Endothelial cell of umbilical vein (primary cell): Measurements from ENCODE around the gene AGPS. TPM values are rescaled to one million over a fixed set of nuclear protein-coding genes. Genes with fewer than 3 reads are reported as not detected.

Experiments
- BruUV-seq: library from RNA; stranded (reverse); fragments of 400-500 nt; replicated peaks from 2 replicates; lab custom pipeline; 2021; lab: Mats Ljungman, UMichigan
- CTCF ChIA-PET: fragments of 300-600, 350-600 bp; sonication (Branson Sonifier 250); formaldehyde crosslinking; loops from one replicate; lab custom pipeline; 2021; ENCODE audit warnings: antibody characterized with exemption, inconsistent platforms; lab: Charles Lee
- POLR2A ChIA-PET: fragments of 300-600, 350-600 bp; sonication (Branson Sonifier 250); formaldehyde crosslinking; loops from one replicate; lab custom pipeline; 2021; ENCODE audit warnings: antibody characterized with exemption, inconsistent platforms; lab: Charles Lee
- DNase-seq: peaks from one replicate; pipeline ENCODE4 v3.0.0-alpha.2; 2011; ENCODE audit warnings: low read depth, low spot score
- FAIRE-seq: peaks from 2 replicates; lab custom pipeline; 2011; peaks lifted over from hg19 to GRCh38; lab: Jason Lieb, UNC
- H2AFZ ChIP-seq: 2 replicates; pipeline ENCODE4 v1.6.0; 2012; ENCODE audit warnings: low read depth, low read length, control low read depth, inconsistent platforms
- H3K27ac ChIP-seq: 2 replicates; pipeline ENCODE4 v1.5.1; 2011; ENCODE audit warnings: low read depth, mild to moderate bottlenecking, control low read depth, low read length, moderate library complexity; ENCODE audit not compliant: insufficient read depth
- H3K27me3 ChIP-seq, 2 experiments: 2 replicates each; pipeline versions ENCODE4 v1.6.0 to v1.6.1; 2011; ENCODE audit warnings: low read length in 2 of 2, mixed read lengths in 1 of 2; ENCODE audit not compliant: control insufficient read depth in 2 of 2, insufficient read depth in 2 of 2
- H3K36me3 ChIP-seq, 2 experiments: 2 replicates in 1 of 2; 3 replicates in 1 of 2; pipeline ENCODE4 v1.5.1; 2011; ENCODE audit warnings: low read length in 2 of 2, mild to moderate bottlenecking in 1 of 2, moderate library complexity in 1 of 2; ENCODE audit not compliant: control insufficient read depth in 2 of 2, insufficient read depth in 2 of 2; ENCODE audit errors: extremely low read depth in 1 of 2
- H3K4me1 ChIP-seq: 3 replicates; pipeline ENCODE4 v1.5.1; 2011; ENCODE audit warnings: mild to moderate bottlenecking, low read length; ENCODE audit not compliant: control insufficient read depth, insufficient read depth; ENCODE audit errors: extremely low read depth
- H3K4me2 ChIP-seq: 2 replicates; pipeline ENCODE4 v1.6.1; 2011; ENCODE audit warnings: low read length, control low read depth, mixed read lengths; ENCODE audit not compliant: insufficient read depth
- H3K4me3 ChIP-seq, 3 experiments: fragments of 200-600 bp in 1 of 3; sonication (generic), shearing (Covaris generic) in 1 of 3; replicated peaks in 1 of 3; 2 replicates each; pipeline ENCODE4 v1.5.1; 2011 to 2016; ENCODE audit warnings: control low read depth in 3 of 3, low read length in 3 of 3, mild to moderate bottlenecking in 2 of 3, inconsistent platforms in 1 of 3, low read depth in 1 of 3, moderate library complexity in 1 of 3; ENCODE audit not compliant: insufficient read depth in 1 of 3
- H3K79me2 ChIP-seq: 2 replicates; pipeline ENCODE4 v1.6.0; 2012; ENCODE audit warnings: low read length, inconsistent platforms; ENCODE audit not compliant: control insufficient read depth, insufficient read depth
- H3K9ac ChIP-seq: replicated peaks from 2 replicates; pipeline ENCODE3; 2011; ENCODE audit warnings: low read length, control low read depth; ENCODE audit not compliant: insufficient read depth; ENCODE audit errors: extremely low read depth
- H3K9me1 ChIP-seq: replicated peaks from 3 replicates; pipeline ENCODE4 v1.6.0; 2011; ENCODE audit warnings: mild to moderate bottlenecking, low read length; ENCODE audit not compliant: control insufficient read depth, insufficient read depth; ENCODE audit errors: extremely low read depth
- H3K9me3 ChIP-seq: replicated peaks from 2 replicates; pipeline ENCODE4 v1.5.1; 2012; ENCODE audit warnings: low read length, inconsistent platforms; ENCODE audit not compliant: control insufficient read depth, insufficient read depth
- H4K20me1 ChIP-seq: replicated peaks from 2 replicates; pipeline ENCODE3; 2011; ENCODE audit warnings: mild to moderate bottlenecking, low read length; ENCODE audit not compliant: control insufficient read depth, insufficient read depth; ENCODE audit errors: extremely low read depth
- CTCF ChIP-seq, 2 donors: IDR thresholded peaks; 1 replicate in 1 of 2; 2 replicates in 1 of 2; pipeline ENCODE4 v1.5.1; 2011; ENCODE audit warnings: low read length in 2 of 2, mild to moderate bottlenecking in 2 of 2, moderate library complexity in 2 of 2, control low read depth in 1 of 2, inconsistent platforms in 1 of 2, low read depth in 1 of 2; ENCODE audit not compliant: insufficient read depth in 1 of 2; ENCODE audit errors: extremely low read depth in 1 of 2
- EZH2 ChIP-seq: IDR thresholded peaks from 2 replicates; pipeline ENCODE4 v1.6.1; 2012; ENCODE audit warnings: borderline replicate concordance, low read depth, mild to moderate bottlenecking, moderate library complexity, low read length, inconsistent platforms; ENCODE audit not compliant: severe bottlenecking
- FOS ChIP-seq: IDR thresholded peaks from 2 replicates; pipeline ENCODE4 v1.6.1; 2011; ENCODE audit warnings: mild to moderate bottlenecking, low read length, moderate library complexity, borderline replicate concordance; ENCODE audit not compliant: insufficient read depth
- GATA2 ChIP-seq: IDR thresholded peaks from 2 replicates; pipeline ENCODE4 v1.7.0; 2011; ENCODE audit warnings: low read depth, mild to moderate bottlenecking, moderate library complexity, mixed read lengths, low read length; ENCODE audit not compliant: insufficient read length, insufficient read depth
- JUN ChIP-seq: IDR thresholded peaks from 2 replicates; pipeline ENCODE4 v1.6.1; 2011; ENCODE audit warnings: borderline replicate concordance, low read depth; ENCODE audit not compliant: insufficient read length, insufficient read depth
- MAX ChIP-seq: IDR thresholded peaks from 2 replicates; pipeline ENCODE4 v1.6.1; 2011; ENCODE audit not compliant: insufficient read depth, insufficient read length
- MYC ChIP-seq: IDR thresholded peaks from one replicate; pipeline ENCODE4 v1.6.1; 2011; ENCODE audit warnings: mild to moderate bottlenecking, low read depth, low read length
- POLR2A ChIP-seq: IDR thresholded peaks from 2 replicates; pipeline ENCODE4 v1.6.1; 2012; ENCODE audit warnings: low read depth, mild to moderate bottlenecking, control low read depth, low read length
- POLR2AphosphoS5 ChIP-seq: IDR thresholded peaks from 2 replicates; pipeline ENCODE4 v1.6.1; 2012; ENCODE audit warnings: low read depth, mild to moderate bottlenecking, control low read depth, low read length, moderate library complexity; ENCODE audit not compliant: insufficient read depth
- dilution Hi-C: fragments of 300-500 bp; cut with MboI; formaldehyde crosslinking; loops from one replicate; pipeline ENCODE4 v1.15.0; 2019; ENCODE audit warnings: low sequenced_read_pairs; ENCODE audit not compliant: extremely low pct_ligation_motif_present
- intact Hi-C: fragments of 100-400 bp; cut with micrococcal nuclease; formaldehyde crosslinking; loops from one replicate; pipeline ENCODE4 v1.10.0; 2022
- polyA plus RNA-seq, 4 experiments: library from polyadenylated mRNA; depleted of rRNA in 3 of 4; stranded (reverse) in 3 of 4; unstranded in 1 of 4; fragments of >200 nt; gene quantifications; 2 replicates each; pipeline versions ENCODE4 v1.2.1 to v1.2.3, GENCODE V29; 2011 to 2012; ENCODE audit warnings: missing spikeins in 1 of 4
- total RNA-seq: library from RNA; stranded (reverse); gene quantifications from 2 replicates; pipeline ENCODE4 v1.2.3, GENCODE V29; 2021

AGPS gene
- total and polyA plus RNA-seq, 2 donors (not counting 3 experiments of a cell fraction or from before 2014, with no cell fraction given): 10.1 to 96.5 TPM

- CTCF ChIA-PET: no interaction called here
- BruUV-seq: no TSS peak
- POLR2A ChIA-PET: no interaction called here
- Histone ChIP-seq H3K4me2 (no peak overlapping the region), H4K20me1 (no peaks in the 10 kb centered on the region), H2AFZ (no peak overlapping the region), H3K27me3 (no peaks in the 10 kb centered on the region), H3K4me1 (no peaks in the 10 kb centered on the region), H3K36me3 (peaks cover 0 to 2% of the 10 kb centered on the region in 2 experiments), H3K9ac (no peak overlapping the region), H3K79me2 (no peaks in the 10 kb centered on the region), H3K4me3 (no peak overlapping the region), H3K9me3 (no peaks in the 10 kb centered on the region), H3K9me1 (no peaks in the 10 kb centered on the region), H3K27ac (no peak overlapping the region)
- intact Hi-C loops (no loop called here), dilution Hi-C loops (no loop called here)
- FAIRE-seq (no peak), DNase-seq (no peak)
- TF ChIP-seq FOS (no peak), POLR2AphosphoS5 (no peak)
Observed at GRCh38 chr2:177537213-177537612, 144.6 kb downstream of the AGPS start.

- Histone ChIP-seq H3K9me1 (no peaks in the 10 kb centered on the region), H3K9me3 (no peaks in the 10 kb centered on the region), H4K20me1 (no peaks in the 10 kb centered on the region), H3K4me3 (no peak overlapping the region), H3K27ac (no peak overlapping the region), H3K36me3 (peaks cover 0 to 2% of the 10 kb centered on the region in 2 experiments), H3K9ac (no peak overlapping the region), H3K4me2 (no peak overlapping the region), H3K79me2 (no peaks in the 10 kb centered on the region), H2AFZ (no peak overlapping the region), H3K4me1 (no peaks in the 10 kb centered on the region), H3K27me3 (no peaks in the 10 kb centered on the region)
- dilution Hi-C loops: no loop called here
- intact Hi-C loops: no loop called here
- no peak for TF ChIP-seq FOS
- TF ChIP-seq JUN: no peak
- TF ChIP-seq EZH2: no peak
- no peak for TF ChIP-seq POLR2AphosphoS5
- TF ChIP-seq POLR2A: no peak
- TF ChIP-seq MYC: no peak
- TF ChIP-seq MAX: no peak
- no peak for TF ChIP-seq GATA2
- TF ChIP-seq CTCF (IDR thresholded peaks at IDR 0.05; ENCODE audit: extremely low read depth in 1 of 2, insufficient read depth in 1 of 2, low read depth in 1 of 2, low read length in 2 of 2): no peak
- ChIA-PET POLR2A (no interaction called here), CTCF (no interaction called here)
- FAIRE-seq (no peak), DNase-seq (no peak)
- no TSS peak for BruUV-seq
Observed at GRCh38 chr2:177537636-177538035, 145.1 kb downstream of the AGPS start.
